HG03139 (cell line): Measurements from ENCODE around the gene ZSCAN25.
"Not testable (repeated sequence)": the region's sequence is repeated elsewhere in the genome, so short reads cannot be mapped to it uniquely, and the experiment has no call there.

Experiments used
- ATAC-seq: cut with Tn5 transposase; IDR thresholded peaks from one replicate; pipeline ENCODE4 v1.9.1; 2021; ENCODE audit not compliant: unreplicated experiment

ZSCAN25 gene

DNA sequence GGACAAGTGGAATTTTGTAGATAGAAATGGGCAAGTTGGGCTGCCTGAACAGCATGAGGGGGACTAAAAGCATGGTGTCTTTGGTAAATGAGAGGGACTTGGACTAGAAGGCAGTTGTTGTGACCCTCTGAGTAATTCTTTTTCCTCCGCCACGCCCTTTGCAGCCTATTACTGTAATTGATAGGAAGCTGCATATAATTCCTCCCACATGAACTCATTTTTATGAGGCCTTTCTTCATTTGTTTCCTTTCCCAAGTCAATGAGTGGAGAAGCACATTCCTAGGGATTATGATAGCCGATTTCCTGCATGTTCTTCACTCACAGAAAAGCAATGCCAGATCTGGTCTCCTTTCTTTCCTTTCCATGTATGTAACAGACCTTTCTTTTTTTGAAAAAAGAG is 27.7 kb downstream of the ZSCAN25 start:
- no peak for ATAC-seq

DNA sequence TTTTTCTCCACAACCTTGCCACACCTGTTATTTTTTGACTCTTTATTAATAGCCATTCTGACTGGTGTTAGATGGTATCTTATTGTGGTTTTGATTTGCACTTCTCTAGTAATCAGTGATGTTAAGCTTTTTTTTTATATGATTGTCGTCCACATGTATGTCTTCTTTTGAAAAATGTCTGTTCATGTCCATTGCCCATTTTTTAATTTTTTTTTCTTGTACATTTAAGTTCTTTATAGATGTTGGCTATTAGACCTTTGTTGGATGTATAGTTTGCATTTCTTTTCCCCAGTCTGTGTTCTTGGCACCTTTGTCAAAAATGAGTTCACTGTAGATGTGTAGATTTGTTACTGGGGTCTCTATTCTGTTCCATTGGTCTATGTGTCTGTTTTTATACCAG is 28.8 kb downstream of the ZSCAN25 start:
- no peak for ATAC-seq

- ATAC-seq, result no peak
These were observed 32.1 kb downstream of the ZSCAN25 start for GRCh38 chr7:99648843-99649242.

DNA sequence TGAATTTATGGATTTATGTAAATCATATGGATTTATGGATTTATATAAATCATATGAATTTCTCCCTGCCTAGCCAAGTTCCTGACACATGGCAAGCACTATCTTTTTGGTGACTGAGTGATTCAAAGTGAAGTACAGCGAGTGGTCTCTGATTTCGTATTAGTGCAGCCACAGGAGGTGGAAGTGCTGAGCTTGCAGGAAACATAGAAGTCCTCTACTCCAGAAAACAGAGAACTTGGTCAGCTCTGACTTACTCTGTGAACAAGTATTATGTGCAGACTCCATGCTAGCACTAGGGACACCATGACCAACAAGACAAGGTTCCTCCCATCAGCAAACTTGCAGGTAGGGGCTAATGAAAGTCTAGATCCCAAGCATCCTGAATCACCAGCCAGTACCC is 34.5 kb downstream of the ZSCAN25 start:
- no peak for ATAC-seq

DNA sequence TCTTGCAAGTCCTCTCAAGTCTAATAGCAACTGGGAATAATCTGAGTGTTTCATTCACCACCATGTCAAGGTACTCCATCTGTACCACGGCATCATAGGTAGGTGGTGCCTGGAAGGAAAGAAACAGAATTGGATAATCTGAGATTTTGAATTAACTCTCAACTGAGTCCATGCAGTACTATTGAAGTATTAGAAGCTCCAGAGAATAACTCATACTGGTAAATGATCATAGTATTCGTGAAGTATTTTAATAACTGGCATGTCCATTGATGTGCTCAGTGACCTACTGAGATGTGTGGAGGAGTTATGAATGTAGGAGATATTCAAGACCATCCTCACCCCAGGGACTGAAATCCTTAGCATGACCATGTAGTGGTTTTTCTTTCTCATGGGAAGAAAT is 35.9 kb downstream of the ZSCAN25 start:
- ATAC-seq, result no peak

GRCh38 chr7:99653269-99653668 is 36.5 kb downstream of the ZSCAN25 start:
- not testable (repeated sequence) for ATAC-seq

- no peak for ATAC-seq
These were observed 37.0 kb downstream of the ZSCAN25 start for GRCh38 chr7:99653754-99654153.

- ATAC-seq, result not testable (repeated sequence)
These were observed 37.9 kb downstream of the ZSCAN25 start for GRCh38 chr7:99654626-99655025.

DNA sequence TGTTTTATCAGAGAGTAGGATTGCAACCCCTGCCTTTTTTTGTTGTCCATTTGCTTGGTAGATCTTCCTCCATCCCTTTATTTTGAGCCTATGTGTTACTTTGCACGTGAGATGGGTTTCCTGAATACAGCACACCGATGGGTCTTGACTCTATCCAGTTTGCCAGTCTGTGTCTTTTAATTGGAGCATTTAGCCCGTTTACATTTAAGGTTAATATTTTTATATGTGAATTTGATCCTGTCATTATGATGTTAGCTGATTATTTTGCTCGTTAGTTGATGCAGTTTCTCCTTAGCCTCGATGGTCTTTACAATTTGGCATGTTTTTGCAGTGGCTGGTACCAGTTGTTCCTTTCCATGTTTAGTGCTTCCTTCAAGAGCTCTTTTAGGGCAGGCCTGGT is 41.1 kb downstream of the ZSCAN25 start:
- not testable (repeated sequence) for ATAC-seq

DNA sequence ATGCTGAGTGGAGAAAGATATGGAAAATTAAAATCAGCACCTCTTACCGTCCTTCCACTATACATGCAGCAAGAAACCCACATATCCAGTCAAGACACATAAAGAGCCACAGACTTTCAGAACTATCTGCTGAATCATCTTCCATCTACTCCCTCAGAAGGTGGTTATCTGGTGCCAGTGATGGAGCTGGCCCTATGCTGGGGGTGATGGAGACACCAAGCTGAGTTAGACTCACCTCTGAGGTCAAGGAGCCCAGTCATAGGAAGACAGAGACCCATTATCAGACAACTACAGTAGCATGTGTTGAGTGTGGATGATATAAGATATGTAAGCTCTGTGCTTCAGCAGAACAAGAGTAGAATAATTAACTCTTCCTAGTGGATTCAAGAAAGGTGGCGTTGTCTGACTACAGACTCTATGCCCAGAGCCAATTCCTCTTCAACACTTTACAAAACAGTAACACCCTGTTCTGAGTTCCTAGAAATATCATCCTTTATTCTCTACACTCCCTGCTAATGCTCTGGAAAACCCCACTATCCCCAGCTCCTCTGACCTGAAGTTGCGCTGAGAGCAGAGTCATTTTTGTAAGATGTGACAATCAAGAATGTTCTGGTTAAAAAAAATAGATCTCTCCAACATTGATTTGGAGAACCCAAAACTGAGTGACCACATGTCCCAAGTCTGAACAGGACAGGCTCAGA is 48.7 kb downstream of the ZSCAN25 start:
- ATAC-seq, result no peak

DNA sequence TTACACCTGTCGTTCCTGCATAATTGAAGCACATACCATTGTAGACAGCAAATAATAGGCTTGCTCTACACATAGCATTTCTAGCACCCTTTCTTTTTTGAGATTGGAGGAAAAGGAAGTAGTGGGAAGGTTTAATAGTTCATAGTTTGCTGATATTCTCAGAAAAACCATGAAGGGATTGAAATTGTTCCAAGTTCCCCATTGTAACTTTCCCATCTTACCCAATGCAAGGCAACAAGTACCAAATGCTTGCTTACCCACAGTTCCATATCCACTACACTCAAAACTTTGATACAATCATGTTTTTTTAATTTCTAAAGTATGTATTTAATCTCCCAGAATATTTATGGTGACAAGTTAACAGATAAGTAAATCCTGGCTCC is 49.3 kb downstream of the ZSCAN25 start:
- ATAC-seq, result no peak

- no peak for ATAC-seq
These were observed 50.4 kb downstream of the ZSCAN25 start for GRCh38 chr7:99667179-99667578.

DNA sequence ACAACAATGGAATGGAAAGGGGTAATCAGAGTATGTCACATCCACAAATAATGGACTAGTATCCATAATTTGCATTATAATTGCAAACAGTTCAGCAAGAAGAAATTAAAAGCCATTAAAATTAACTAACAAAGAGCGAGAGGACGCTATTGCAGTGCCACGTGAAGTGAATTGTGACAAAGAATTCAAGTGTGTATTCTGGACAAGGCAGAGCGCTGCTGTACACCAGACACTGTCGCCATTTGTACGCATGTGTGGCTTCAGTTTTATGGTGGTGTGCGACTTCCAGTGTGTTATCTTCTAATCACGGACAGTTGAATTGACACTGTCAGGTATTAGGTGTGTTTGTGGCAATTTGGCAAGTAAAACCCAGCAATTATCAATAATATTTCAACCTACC is 51.8 kb downstream of the ZSCAN25 start:
- ATAC-seq, result no peak

DNA sequence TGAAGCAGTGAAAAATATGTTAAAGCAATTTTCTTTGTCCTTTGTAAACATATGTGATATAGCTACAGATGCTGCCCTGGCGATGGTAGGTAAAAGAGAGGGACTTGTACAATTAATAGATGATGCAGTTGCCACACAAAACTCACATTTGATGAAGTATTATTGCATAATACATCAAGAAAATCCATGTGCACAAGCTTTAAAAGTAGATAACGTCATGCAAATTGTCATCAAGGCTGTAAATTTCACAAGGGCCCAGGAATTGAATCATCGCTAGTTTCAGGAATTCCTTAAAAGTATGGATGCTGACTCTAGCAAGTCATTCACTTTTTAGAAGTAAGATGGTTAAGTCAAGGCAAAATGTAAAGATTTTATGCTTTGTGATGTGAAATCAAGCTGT is 53.0 kb downstream of the ZSCAN25 start:
- ATAC-seq, result no peak

GRCh38 chr7:99672573-99672972 is 55.8 kb downstream of the ZSCAN25 start:
- ATAC-seq, result no peak

DNA sequence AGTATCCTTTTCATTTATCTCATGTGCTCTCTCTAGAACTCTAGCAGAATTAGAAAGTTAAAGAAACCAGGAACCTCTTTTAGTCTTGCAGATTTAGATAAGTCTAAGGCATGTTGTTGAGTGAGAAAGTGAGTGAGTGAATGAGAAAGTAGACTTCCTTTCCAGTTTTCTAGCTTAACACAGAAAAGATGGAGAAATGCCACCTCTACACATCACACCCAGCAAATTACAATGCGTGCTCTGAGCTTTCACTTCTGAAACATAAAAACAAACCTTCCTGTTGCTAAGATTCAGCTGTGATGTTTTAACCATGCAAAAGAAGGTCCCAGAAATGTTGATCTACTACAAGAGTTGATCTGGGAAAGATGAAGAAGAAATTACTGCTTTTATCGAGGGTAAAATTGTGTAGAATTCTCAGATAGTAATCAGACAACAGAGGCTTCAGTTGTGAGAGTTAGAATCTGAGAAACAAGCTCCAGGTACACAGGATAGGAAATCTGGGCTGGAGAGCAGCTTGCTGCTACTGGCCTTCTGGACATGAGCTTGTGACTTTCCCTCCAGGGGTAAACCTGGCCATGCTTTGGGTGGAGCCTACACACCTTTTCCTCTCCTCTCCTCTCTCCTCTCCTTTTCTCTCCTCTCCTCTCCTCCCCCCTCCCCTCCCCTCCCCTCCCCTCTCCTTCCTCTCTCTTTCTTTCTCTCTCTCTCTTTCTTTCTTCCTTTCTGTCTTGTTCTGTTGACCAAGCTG is 58.4 kb downstream of the ZSCAN25 start:
- no peak for ATAC-seq

- ATAC-seq, result no peak
These were observed 60.4 kb downstream of the ZSCAN25 start for GRCh38 chr7:99677013-99677647.

DNA sequence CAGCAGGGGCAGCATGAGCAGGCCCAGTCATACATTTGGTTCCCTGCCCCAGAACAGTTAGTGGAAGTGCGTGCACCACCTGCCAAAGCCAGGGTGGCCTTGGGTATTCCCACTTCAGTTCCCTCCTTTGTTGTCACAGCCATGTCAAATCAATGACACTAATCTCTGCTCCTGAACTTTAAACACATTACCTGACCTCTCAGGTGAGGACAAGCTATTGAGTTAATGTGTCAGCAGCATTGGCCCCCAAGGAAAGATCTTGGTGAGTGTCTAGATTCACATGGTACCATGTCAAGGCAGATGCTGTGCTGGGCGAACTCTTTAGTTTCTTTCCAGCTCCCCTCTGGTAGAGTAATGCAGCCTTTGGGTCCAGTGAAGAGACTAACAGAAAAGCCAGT is 60.9 kb downstream of the ZSCAN25 start:
- no peak for ATAC-seq

DNA sequence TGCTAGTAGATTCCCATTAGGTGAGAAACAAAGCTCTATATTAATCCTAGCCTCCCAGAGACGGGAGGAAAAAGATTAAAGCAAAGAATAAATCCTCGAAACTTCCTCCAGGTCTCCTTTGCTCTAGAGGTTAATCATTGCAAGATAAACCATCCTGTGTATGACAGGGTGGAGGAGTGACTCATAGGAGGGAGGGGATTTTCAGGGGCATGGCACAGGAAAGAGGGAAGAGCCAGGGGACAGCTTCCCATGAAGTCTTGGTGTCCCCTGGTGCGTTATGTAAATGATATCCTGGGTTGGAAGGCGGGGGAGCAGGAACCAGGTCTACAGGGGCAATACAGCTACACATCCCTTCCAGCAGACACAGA is 62.3 kb downstream of the ZSCAN25 start:
- no peak for ATAC-seq

DNA sequence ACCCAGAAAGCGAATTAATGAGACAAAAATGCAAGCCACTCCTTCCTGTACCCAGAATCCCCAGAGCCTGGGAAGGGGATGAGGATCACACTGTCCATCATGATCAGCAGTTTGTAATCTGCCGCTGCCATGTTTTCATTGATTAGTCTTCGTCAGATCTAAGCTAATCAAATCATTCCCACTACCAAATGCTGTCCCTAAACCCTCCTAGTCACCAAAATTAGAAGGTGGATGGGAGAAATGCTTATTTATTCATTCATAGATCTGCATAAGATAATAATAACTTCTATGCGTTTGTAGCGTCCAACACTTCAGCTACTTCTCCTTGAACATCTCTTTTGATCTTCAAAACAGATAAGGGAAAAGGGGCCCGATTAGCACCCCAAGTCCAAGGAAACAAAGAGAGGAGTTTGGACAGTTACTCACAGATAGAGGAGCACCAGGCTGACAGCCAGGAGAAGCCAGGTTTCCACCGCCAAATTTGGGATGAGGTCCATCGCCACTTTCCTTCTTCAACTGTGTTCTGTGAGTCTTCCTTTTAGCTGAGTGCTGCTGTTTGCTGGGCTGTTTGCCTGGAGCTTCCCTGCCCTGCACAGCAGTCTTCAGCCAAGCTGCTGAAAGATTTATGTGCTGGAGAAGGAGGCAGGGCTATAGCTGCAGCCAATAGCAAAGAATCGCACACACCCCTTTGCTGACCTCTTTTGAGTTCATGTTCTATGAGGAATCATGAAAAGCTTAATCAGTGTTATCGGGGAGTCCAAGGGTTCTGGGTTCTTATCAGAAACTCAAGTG is 62.9 kb downstream of the ZSCAN25 start, which contains the start of gene CYP3A5:
Gene CYP3A5 (minus strand): TSS at position 597 of the 792 bp plus-strand sequence. CDS start 100 bp downstream, at position 497.
- no peak for ATAC-seq
